IPS DF 19.7 (cell line): Measurements from ENCODE around the gene SH3BP4.

Experiments
- DNase-seq: peaks from one replicate; pipeline ENCODE4 v3.0.0-alpha.2; 2013; ENCODE audit warnings: low read depth, low spot score

Gene SH3BP4

GRCh38 chr2:234983011-234983726 lies 31.4 kb downstream of the SH3BP4 start:
- DNase-seq = no peak

- no peak for DNase-seq
These were observed 33.9 kb downstream of the SH3BP4 start for GRCh38 chr2:234985608-234986245.

GRCh38 chr2:234986390-234986789 lies 34.6 kb downstream of the SH3BP4 start:
- DNase-seq = no peak

GRCh38 chr2:234986876-234987720 lies 35.3 kb downstream of the SH3BP4 start:
- DNase-seq = no peak

GRCh38 chr2:234987754-234988153 lies 35.9 kb downstream of the SH3BP4 start:
- DNase-seq = no peak

- no peak for DNase-seq
These were observed 36.7 kb downstream of the SH3BP4 start for GRCh38 chr2:234988491-234988890.

- DNase-seq = no peak
These were observed 37.4 kb downstream of the SH3BP4 start for GRCh38 chr2:234989183-234989701.

- no peak for DNase-seq
These were observed 38.5 kb downstream of the SH3BP4 start for GRCh38 chr2:234990300-234990699.

- no peak for DNase-seq
These were observed 39.5 kb downstream of the SH3BP4 start for GRCh38 chr2:234991290-234991689.

- no peak for DNase-seq
These were observed 40.0 kb downstream of the SH3BP4 start for GRCh38 chr2:234991793-234992192.

GRCh38 chr2:234992196-234992595 lies 40.4 kb downstream of the SH3BP4 start:
- no peak for DNase-seq

GRCh38 chr2:234992624-234993349 lies 41.0 kb downstream of the SH3BP4 start:
- no peak for DNase-seq

- no peak for DNase-seq
These were observed 41.7 kb downstream of the SH3BP4 start for GRCh38 chr2:234993541-234993981.

- no peak for DNase-seq
These were observed 42.9 kb downstream of the SH3BP4 start for GRCh38 chr2:234994438-234995321.

GRCh38 chr2:234995332-234996068 lies 43.7 kb downstream of the SH3BP4 start:
- DNase-seq = no peak

GRCh38 chr2:234996069-234996940 lies 44.5 kb downstream of the SH3BP4 start:
- DNase-seq = peak; percentile 94

- no peak for DNase-seq
These were observed 45.1 kb downstream of the SH3BP4 start for GRCh38 chr2:234996941-234997270.

- no peak for DNase-seq
These were observed 45.6 kb downstream of the SH3BP4 start for GRCh38 chr2:234997389-234997788.
